ENCODE measurements around the gene AJAP1. TPM values are rescaled to one million over a fixed set of nuclear protein-coding genes. Genes with fewer than 3 reads are reported as not detected.

The AJAP1 gene
- total RNA-seq, 1 donor = under 0.01 TPM

DNA sequence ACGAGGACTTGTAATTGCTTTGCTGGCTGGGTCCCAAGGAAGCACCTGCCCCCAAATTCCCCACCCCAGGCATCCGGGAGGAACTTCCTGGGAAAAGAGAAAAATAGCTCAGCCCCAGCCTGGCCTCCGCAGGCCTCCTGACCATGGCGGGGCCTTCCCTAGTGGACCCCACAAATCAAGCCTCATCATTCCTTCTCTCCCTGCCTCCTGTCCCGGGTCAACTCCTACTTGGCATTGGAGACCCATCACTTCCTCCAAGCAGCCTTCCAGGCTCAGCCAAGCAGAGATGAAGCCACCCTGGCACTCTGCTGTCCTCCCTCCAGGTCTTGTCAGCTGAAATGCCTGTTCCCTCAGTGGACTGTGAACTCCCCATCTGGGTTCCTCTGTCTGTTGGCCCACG is 38.0 kb downstream of the AJAP1 start:
- DNase-seq (ENCODE audit: low read depth) = no peak
- H3K4me3 ChIP-seq (ENCODE audit: low read depth, low read length) = no peak overlapping the region
- TF ChIP-seq, protein P1, sequence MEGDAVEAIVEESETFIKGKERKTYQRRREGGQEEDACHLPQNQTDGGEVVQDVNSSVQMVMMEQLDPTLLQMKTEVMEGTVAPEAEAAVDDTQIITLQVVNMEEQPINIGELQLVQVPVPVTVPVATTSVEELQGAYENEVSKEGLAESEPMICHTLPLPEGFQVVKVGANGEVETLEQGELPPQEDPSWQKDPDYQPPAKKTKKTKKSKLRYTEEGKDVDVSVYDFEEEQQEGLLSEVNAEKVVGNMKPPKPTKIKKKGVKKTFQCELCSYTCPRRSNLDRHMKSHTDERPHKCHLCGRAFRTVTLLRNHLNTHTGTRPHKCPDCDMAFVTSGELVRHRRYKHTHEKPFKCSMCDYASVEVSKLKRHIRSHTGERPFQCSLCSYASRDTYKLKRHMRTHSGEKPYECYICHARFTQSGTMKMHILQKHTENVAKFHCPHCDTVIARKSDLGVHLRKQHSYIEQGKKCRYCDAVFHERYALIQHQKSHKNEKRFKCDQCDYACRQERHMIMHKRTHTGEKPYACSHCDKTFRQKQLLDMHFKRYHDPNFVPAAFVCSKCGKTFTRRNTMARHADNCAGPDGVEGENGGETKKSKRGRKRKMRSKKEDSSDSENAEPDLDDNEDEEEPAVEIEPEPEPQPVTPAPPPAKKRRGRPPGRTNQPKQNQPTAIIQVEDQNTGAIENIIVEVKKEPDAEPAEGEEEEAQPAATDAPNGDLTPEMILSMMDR (IDR thresholded peaks at IDR 0.05; ENCODE audit: insufficient read depth, low read length) = no peak

DNA sequence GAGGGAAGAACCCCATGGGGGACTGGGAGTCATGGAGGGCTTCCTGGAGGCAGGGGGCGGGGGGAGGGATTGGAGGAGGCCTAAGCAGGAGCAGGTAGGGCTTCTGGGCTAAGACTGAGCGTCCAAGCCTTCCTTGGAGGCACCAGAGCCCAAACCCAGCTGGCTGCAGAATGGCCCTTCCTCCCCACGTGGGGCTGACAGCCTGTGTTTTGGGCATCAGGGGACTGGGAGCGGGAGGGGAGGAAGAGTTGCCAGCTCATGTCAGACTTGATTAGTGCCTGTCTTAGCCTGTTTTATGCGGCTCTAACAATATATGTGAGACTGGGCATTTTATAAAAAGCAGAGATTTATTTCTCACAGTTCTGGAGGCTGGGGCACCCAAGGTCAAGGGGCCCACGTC is 38.9 kb downstream of the AJAP1 start:
- TF ChIP-seq, protein P1 (IDR thresholded peaks at IDR 0.05; ENCODE audit: insufficient read depth, low read length) = no peak
- no peak overlapping the region for H3K4me3 ChIP-seq (ENCODE audit: low read depth, low read length)
- no peak for DNase-seq (ENCODE audit: low read depth)

- H3K4me3 ChIP-seq (ENCODE audit: low read depth, low read length) = no peak overlapping the region
- DNase-seq (ENCODE audit: low read depth) = no peak
- TF ChIP-seq, protein P1 (IDR thresholded peaks at IDR 0.05; ENCODE audit: insufficient read depth, low read length) = no peak
Observed at GRCh38 chr1:4693891-4694290, 39.5 kb downstream of the AJAP1 start.

GRCh38 chr1:4694492-4694891 is 40.1 kb downstream of the AJAP1 start:
- no peak for DNase-seq (ENCODE audit: low read depth)
- H3K4me3 ChIP-seq (ENCODE audit: low read depth, low read length) = no peak overlapping the region
- TF ChIP-seq, protein P1 (IDR thresholded peaks at IDR 0.05; ENCODE audit: insufficient read depth, low read length) = no peak

DNA sequence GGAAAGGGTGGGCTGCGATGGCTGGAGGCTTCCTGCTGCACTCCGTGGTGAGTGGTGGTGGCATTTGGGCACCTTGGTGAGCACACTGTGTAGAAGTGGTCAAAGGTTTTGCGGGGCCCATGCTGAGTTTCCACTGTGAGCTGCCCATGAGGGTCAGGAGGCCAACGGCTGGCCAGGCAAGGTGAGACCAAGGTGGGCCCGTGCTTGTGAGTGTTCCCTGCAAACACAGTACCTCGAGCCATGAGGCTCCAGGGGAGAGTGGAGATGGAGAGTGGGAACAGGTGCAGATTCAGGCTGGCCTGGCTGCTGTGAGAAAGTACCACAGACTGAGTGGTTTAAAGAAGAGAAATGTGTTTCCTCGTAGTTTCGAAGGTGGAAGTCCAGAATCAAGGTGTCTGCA is 40.8 kb downstream of the AJAP1 start:
- no peak for DNase-seq (ENCODE audit: low read depth)
- TF ChIP-seq, protein P1 (IDR thresholded peaks at IDR 0.05; ENCODE audit: insufficient read depth, low read length) = no peak
- no peak overlapping the region for H3K4me3 ChIP-seq (ENCODE audit: low read depth, low read length)

DNA sequence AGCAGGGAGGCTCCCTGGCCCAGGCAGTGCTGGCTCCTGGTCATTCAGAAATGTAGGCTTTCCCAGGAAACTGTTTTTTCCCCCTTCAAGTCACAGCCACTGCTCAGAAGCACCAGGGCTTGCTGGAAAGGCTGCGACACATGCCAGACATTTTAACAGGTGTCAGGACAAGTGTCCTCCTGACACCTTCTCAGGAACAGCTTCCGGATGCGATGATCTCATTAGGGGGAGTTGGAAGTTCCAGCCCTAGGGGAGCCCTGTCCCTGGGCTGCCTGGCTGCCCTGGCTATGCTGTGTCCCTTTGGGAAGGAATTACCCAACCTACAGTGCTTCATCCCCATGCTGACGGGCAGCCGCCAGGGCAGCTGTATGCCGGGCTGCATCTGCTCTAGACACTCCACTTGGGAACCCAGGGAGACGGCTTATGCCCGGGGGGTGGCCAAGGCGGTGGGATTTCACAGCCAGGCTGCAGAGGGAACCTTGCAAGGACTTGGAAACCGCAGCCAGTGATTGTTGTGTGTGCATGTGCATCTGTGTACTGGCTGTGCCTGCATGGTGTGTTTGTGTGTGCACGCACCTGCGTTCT is 41.8 kb downstream of the AJAP1 start:
- no peak overlapping the region for H3K4me3 ChIP-seq (ENCODE audit: low read depth, low read length)
- TF ChIP-seq, protein P1 (IDR thresholded peaks at IDR 0.05; ENCODE audit: insufficient read depth, low read length) = no peak
- no peak for DNase-seq (ENCODE audit: low read depth)

DNA sequence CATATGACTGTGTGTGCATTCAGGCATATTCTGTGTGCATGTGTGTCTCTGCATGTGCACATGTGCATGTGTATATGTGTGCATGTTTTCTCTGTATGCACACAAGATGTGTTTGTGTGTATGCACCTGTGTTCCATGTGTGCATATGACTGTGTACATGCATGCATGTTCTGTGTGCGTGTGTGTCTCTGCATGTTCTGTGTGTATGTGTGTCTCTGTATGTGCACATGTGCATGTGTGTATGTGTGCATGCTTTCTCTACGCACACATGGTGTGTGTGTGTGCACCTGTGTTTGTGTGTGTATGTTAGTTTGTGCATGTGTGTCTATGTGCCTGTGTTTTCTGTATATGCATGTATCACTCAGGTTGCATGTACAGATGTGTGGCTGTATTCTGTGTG is 42.3 kb downstream of the AJAP1 start:
- DNase-seq (ENCODE audit: low read depth) = no peak
- TF ChIP-seq, protein P1 (IDR thresholded peaks at IDR 0.05; ENCODE audit: insufficient read depth, low read length) = no peak
- H3K4me3 ChIP-seq (ENCODE audit: low read depth, low read length) = no peak overlapping the region

Measured in fibroblast of the aortic adventitia (primary cell).